RWPE2 (cell line): ENCODE measurements around the gene RERE.
"Not testable (repeated sequence)": the region's sequence is repeated elsewhere in the genome, so short reads cannot be mapped to it uniquely, and the experiment has no call there.

Experiments
- ATAC-seq: fragments of 200-7000 bp; cut with Tn5 transposase; 3 replicates; pipeline ENCODE4 v1.9.1; 2021; ENCODE audit warnings: low read depth
- DNase-seq: peaks from one replicate; pipeline ENCODE4 v3.0.0-alpha.2; 2020; ENCODE audit warnings: low spot score
- H3K27ac ChIP-seq: fragments of 450-650 bp; 2 replicates; pipeline ENCODE4 v1.5.1; 2017; ENCODE audit warnings: mild to moderate bottlenecking; ENCODE audit not compliant: poor library complexity, severe bottlenecking
- H3K27me3 ChIP-seq: fragments of 250-450 bp; sonication (Bioruptor Pico); 2 replicates; pipeline ENCODE4 v1.5.1; 2021; ENCODE audit warnings: mild to moderate bottlenecking, moderate library complexity; ENCODE audit not compliant: insufficient read depth, poor library complexity, severe bottlenecking
- H3K36me3 ChIP-seq: fragments of 250-450 bp; sonication (Bioruptor Pico); 2 replicates; pipeline ENCODE4 v1.5.1; 2020; ENCODE audit warnings: low read depth, mild to moderate bottlenecking, moderate library complexity
- H3K4me1 ChIP-seq: fragments of 250-450 bp; sonication (Bioruptor Pico); 2 replicates; pipeline ENCODE4 v1.5.1; 2021; ENCODE audit warnings: mild to moderate bottlenecking, moderate library complexity; ENCODE audit not compliant: insufficient read depth, poor library complexity, severe bottlenecking
- H3K4me3 ChIP-seq: fragments of 250-450 bp; sonication (Bioruptor Pico); 2 replicates; pipeline ENCODE4 v1.5.1; 2021; ENCODE audit warnings: mild to moderate bottlenecking, moderate library complexity; ENCODE audit not compliant: severe bottlenecking
- H3K9me3 ChIP-seq: fragments of 250-450 bp; sonication (Bioruptor Pico); 2 replicates; pipeline ENCODE4 v1.5.1; 2021; ENCODE audit warnings: mild to moderate bottlenecking, moderate library complexity; ENCODE audit not compliant: severe bottlenecking
- TF ChIP-seq, protein P1 (sequence below): fragments of 450-650 bp; IDR thresholded peaks from one replicate; pipeline ENCODE4 v1.5.1; 2017; ENCODE audit warnings: mild to moderate bottlenecking, moderate library complexity; ENCODE audit not compliant: poor library complexity, severe bottlenecking

RERE gene

GRCh38 chr1:8698937-8699447 lies 118.4 kb downstream of the RERE start:
- Histone ChIP-seq H3K4me1 (peaks cover 21% of the 10 kb centered on the region), H3K36me3 (no peaks in the 10 kb centered on the region), H3K4me3 (no peak overlapping the region), H3K27ac (no peak overlapping the region), H3K27me3 (no peaks in the 10 kb centered on the region), H3K9me3 (no peaks in the 10 kb centered on the region)
- ATAC-seq (no peak), DNase-seq (no peak)
- TF ChIP-seq, protein P1, sequence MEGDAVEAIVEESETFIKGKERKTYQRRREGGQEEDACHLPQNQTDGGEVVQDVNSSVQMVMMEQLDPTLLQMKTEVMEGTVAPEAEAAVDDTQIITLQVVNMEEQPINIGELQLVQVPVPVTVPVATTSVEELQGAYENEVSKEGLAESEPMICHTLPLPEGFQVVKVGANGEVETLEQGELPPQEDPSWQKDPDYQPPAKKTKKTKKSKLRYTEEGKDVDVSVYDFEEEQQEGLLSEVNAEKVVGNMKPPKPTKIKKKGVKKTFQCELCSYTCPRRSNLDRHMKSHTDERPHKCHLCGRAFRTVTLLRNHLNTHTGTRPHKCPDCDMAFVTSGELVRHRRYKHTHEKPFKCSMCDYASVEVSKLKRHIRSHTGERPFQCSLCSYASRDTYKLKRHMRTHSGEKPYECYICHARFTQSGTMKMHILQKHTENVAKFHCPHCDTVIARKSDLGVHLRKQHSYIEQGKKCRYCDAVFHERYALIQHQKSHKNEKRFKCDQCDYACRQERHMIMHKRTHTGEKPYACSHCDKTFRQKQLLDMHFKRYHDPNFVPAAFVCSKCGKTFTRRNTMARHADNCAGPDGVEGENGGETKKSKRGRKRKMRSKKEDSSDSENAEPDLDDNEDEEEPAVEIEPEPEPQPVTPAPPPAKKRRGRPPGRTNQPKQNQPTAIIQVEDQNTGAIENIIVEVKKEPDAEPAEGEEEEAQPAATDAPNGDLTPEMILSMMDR, result no peak

DNA sequence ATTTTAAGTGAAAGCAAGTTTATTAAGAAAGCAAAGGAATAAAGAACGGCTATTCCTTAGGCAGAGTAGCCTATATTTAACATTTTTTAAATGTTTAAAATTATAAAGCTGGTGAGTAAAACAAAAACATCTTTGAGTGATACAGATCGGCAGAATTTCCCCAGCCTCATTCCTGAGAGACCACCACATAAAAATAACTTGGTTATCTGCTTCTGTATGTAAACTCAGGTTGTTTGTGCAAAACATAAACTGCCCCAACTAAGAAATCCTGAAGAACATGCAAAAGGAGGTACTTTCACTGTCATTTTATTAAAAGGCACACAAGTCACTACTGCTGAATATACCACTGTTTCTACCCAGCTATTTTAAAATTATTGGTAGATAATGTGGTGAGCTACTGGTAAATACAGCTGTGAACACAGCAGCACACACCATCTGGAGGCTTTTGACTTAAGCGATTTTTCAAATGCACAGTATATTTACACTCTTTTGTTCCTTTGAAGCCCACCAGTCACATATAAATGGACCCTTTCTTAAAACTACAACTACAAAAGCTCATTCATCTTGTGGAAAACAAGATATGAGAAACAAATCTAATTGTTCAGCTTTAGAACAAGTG lies 119.3 kb downstream of the RERE start:
- ATAC-seq, result no peak
- TF ChIP-seq, protein P1, result no peak
- Histone ChIP-seq H3K4me1 (peaks cover 17% of the 10 kb centered on the region), H3K27ac (no peak overlapping the region), H3K4me3 (no peak overlapping the region), H3K36me3 (no peaks in the 10 kb centered on the region), H3K27me3 (no peaks in the 10 kb centered on the region), H3K9me3 (no peaks in the 10 kb centered on the region)
- DNase-seq, result no peak

- ATAC-seq, H3K27ac ChIP-seq, H3K36me3 ChIP-seq, H3K9me3 ChIP-seq, DNase-seq, H3K4me1 ChIP-seq, H3K4me3 ChIP-seq, H3K27me3 ChIP-seq: not testable (repeated sequence)
These were observed 122.0 kb downstream of the RERE start for GRCh38 chr1:8695442-8695841.

- Histone ChIP-seq H3K27ac (no peak overlapping the region), H3K36me3 (no peaks in the 10 kb centered on the region), H3K4me1 (no peaks in the 10 kb centered on the region), H3K4me3 (no peak overlapping the region), H3K9me3 (no peaks in the 10 kb centered on the region), H3K27me3 (no peaks in the 10 kb centered on the region)
- DNase-seq, result no peak
- TF ChIP-seq, protein P1, result no peak
- no peak for ATAC-seq
These were observed 124.3 kb downstream of the RERE start for GRCh38 chr1:8693107-8693506.

GRCh38 chr1:8691662-8692061 lies 125.8 kb downstream of the RERE start:
- ATAC-seq, result no peak

More at GRCh38 chr1:8691662-8692061, 125.8 kb downstream of the RERE start:
- H3K4me3 ChIP-seq, result no peak overlapping the region
- H3K9me3 ChIP-seq, result no peaks in the 10 kb centered on the region
- DNase-seq, result no peak
- H3K36me3 ChIP-seq, result no peaks in the 10 kb centered on the region
- no peaks in the 10 kb centered on the region for H3K27me3 ChIP-seq
- no peaks in the 10 kb centered on the region for H3K4me1 ChIP-seq
- no peak overlapping the region for H3K27ac ChIP-seq
- TF ChIP-seq, protein P1, result no peak
